ENCODE measurements around the gene AUTS2. TPM values are rescaled to one million over a fixed set of nuclear protein-coding genes. Genes with fewer than 3 reads are reported as not detected.

Gene AUTS2
- total and polyA plus RNA-seq, 11 donors, result 3.4 to 14.0 (median 7.3) TPM

DNA sequence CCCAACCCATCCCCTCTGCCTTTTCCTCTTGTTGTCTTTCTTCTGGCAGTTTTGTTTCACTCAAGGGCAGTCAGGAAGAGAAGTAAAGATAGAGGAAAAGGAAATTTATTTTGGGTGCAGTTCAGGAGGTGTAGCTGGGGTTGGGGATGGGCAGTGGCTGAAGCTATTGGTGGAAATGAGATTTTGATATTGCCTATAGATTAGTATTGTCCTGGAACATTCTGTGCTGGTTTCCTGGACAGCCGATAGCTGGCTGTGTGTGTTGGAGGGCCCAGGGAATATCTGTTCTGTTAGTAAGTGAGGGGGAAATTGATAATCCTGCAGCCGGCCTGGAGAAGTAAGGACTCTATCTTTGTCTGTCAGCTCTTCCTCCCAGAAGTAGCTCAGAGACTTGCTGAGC, 107.8 kb downstream of the AUTS2 start:
- DNase-seq, result no peak
- Histone ChIP-seq H3K4me3 (no peak overlapping the region), H3K36me3 (no peaks in the 10 kb centered on the region), H3K27me3 (no peaks in the 10 kb centered on the region), H3K9me3 (no peaks in the 10 kb centered on the region), H3K4me1 (peaks cover 0 to 29% (median 9%) of the 10 kb centered on the region in 12 donors), H3K27ac (no peak overlapping the region)
- ATAC-seq, result no peak
- intact Hi-C loops (cut with DNase I), result no loop called here
- TF ChIP-seq, protein P1, sequence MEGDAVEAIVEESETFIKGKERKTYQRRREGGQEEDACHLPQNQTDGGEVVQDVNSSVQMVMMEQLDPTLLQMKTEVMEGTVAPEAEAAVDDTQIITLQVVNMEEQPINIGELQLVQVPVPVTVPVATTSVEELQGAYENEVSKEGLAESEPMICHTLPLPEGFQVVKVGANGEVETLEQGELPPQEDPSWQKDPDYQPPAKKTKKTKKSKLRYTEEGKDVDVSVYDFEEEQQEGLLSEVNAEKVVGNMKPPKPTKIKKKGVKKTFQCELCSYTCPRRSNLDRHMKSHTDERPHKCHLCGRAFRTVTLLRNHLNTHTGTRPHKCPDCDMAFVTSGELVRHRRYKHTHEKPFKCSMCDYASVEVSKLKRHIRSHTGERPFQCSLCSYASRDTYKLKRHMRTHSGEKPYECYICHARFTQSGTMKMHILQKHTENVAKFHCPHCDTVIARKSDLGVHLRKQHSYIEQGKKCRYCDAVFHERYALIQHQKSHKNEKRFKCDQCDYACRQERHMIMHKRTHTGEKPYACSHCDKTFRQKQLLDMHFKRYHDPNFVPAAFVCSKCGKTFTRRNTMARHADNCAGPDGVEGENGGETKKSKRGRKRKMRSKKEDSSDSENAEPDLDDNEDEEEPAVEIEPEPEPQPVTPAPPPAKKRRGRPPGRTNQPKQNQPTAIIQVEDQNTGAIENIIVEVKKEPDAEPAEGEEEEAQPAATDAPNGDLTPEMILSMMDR (IDR thresholded peaks at IDR 0.05), result no peak
- TF ChIP-seq POLR2A (IDR thresholded peaks at IDR 0.05), result no peak
- 48 to 68% (median 62%) methylated on average over 2 of the region's 2 CpGs for WGBS, 4 donors

DNA sequence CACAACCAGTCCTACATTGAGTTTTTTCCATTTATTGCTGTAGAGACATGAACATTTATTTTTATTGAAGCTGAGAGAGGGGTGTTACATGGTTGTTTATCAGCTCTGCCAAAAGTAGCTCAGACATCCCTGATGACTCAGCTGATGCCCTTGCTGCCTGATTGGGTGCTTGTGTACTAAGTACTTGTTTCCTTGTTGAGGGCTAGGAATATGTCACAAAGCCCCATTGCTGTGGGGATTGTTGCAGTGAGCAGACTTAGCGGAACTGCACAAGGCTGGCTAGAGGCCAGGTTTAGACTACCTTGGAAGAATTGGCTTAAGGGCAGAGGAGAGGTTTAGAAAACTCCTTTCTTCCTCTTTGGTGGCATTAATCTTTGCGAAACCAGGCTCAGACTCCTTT, 110.6 kb downstream of the AUTS2 start:
- TF ChIP-seq, protein P1 (IDR thresholded peaks at IDR 0.05), result no peak
- TF ChIP-seq POLR2A (IDR thresholded peaks at IDR 0.05), result no peak
- no peak overlapping the region for H3K27ac ChIP-seq
- ATAC-seq (peak in 3 of 4 donors; percentile 37 to 76 (median 61)), DNase-seq (peak in 2 of 5 donors; percentile 22 to 28)
- no peaks in the 10 kb centered on the region for H3K27me3 ChIP-seq
- H3K4me3 ChIP-seq, result no peak overlapping the region
- intact Hi-C loops (cut with DNase I), result no loop called here
- no peaks in the 10 kb centered on the region for H3K9me3 ChIP-seq
- WGBS, 4 donors, result 77 to 90% (median 80%) methylated on average over 2 of the region's 2 CpGs
- H3K36me3 ChIP-seq, result no peaks in the 10 kb centered on the region
- H3K4me1 ChIP-seq, result peaks cover 0 to 19% (median 5%) of the 10 kb centered on the region in 12 donors

DNA sequence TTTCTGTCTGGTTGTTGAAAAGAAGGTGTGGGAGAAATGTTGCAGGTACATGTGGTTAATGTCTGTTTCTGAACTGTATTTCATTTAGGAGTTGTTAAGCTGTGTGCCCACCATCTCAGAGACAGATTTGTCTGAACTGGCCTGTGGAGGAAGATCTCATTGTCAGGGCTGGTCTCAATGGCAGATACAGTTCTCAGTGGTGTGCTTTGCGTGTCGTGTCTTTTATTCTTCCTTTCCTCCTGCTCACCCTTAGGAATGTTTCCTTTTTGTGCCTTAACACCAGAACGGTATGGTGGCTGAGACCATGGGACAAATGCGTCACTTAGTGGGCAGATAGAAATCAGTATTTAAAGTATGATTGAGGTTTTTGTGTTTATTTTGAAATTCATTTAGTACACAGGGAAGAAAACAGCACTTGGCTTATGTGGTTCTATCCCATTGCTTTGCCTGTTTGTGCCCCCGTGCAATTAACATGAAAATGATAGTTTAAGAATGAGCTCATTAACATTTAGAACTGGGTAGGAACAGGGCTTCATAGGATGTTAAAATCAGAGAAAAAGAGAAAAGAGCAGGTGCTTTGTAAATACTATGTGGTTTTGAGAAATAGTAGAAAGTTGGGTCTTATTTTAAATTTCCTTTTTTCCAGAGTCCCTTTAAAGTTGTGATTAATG, 112.6 kb downstream of the AUTS2 start:
- Histone ChIP-seq H3K4me1 (peaks cover 0 to 16% (median 5%) of the 10 kb centered on the region in 12 donors), H3K27ac (no peak overlapping the region), H3K4me3 (no peak overlapping the region), H3K36me3 (no peaks in the 10 kb centered on the region), H3K9me3 (no peaks in the 10 kb centered on the region), H3K27me3 (no peaks in the 10 kb centered on the region)
- intact Hi-C loops (cut with DNase I), result no loop called here
- WGBS, 4 donors, result 93 to 97% (median 95%) methylated on average over 5 of the region's 5 CpGs
- no peak for TF ChIP-seq POLR2A (IDR thresholded peaks at IDR 0.05)
- TF ChIP-seq, protein P1 (IDR thresholded peaks at IDR 0.05), result no peak
- no peak for DNase-seq
- ATAC-seq, result no peak

DNA sequence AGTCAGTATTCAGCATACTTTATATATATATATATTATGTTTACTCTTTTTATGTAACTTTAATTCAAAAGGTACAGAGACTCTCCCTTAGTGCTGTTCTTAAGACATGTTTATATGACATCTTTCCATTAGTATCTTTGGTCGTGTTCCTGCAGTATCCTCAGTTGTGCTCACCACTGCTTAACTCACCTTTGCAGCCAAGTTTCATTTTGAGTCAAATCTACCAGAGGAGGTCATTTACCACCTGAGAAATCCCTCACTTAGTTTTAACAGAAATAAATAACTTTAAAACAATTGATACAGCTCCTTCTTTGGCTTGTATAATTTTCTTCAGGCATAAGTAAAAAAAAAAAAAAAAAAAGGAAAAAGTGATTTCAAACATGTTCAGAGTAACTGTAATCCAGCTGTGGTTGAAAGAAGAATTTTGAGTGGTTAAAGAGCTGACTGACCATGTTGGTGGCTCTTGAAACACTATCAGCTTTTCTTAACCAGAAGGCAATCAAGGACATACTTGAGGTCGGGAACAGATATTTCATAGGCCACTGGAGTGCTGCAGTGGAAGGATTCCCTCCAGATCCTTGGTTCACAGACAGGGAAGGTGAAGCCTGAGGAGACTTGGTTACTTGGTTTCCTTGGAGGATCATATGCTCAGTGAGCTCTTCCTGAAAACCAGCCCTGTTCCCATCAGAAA, 116.8 kb downstream of the AUTS2 start:
- H3K27me3 ChIP-seq, result no peaks in the 10 kb centered on the region
- no peak overlapping the region for H3K27ac ChIP-seq
- TF ChIP-seq POLR2A (IDR thresholded peaks at IDR 0.05), result no peak
- TF ChIP-seq, protein P1 (IDR thresholded peaks at IDR 0.05), result no peak
- no peak for DNase-seq
- no peaks in the 10 kb centered on the region for H3K36me3 ChIP-seq
- H3K4me1 ChIP-seq, result peaks cover 0 to 7% (median 0%) of the 10 kb centered on the region in 12 donors
- no peak overlapping the region for H3K4me3 ChIP-seq
- WGBS, 4 donors, result 81 to 90% (median 86%) methylated on average over 2 of the region's 2 CpGs
- no peaks in the 10 kb centered on the region for H3K9me3 ChIP-seq
- ATAC-seq, result no peak
- intact Hi-C loops (cut with DNase I), result no loop called here
